K562 (cell line): Measurements from ENCODE around the gene CYP24A1. TPM values are rescaled to one million over a fixed set of nuclear protein-coding genes. Genes with fewer than 3 reads are reported as not detected.

Source experiments
- ATAC-seq: fragments of 200-7000 bp; cut with Tn5 transposase; 3 replicates; pipeline ENCODE4 v1.9.1; 2020; ENCODE audit warnings: moderate library complexity
- BruUV-seq: library from RNA; stranded (reverse); fragments of 400-500 nt; replicated peaks from 2 replicates; lab custom pipeline; 2021; lab: Mats Ljungman, UMichigan
- CTCF ChIA-PET: fragments of 300-600 bp; formaldehyde crosslinking; extraction: SDS; loops from one replicate; lab custom pipeline; 2021; ENCODE audit warnings: low intra/inter-chr PET ratio; lab: Yijun Ruan, JAX
- POLR2A ChIA-PET: fragments of 300-600, 350-650 bp; sonication (Branson Sonifier 250); formaldehyde crosslinking; extraction: SDS; loops from one replicate; lab custom pipeline; 2021; ENCODE audit warnings: antibody characterized with exemption, inconsistent platforms; lab: Yijun Ruan, JAX
- DNase-seq, 4 experiments: peaks; one replicate each; pipeline versions ENCODE4 v3.0.0 to v3.0.0-alpha.2; 2011 to 2018; ENCODE audit warnings: low spot score in 3 of 4, mixed read lengths in 3 of 4; ENCODE audit errors: extremely low read depth in 1 of 4
- FAIRE-seq: peaks from 2 replicates; lab custom pipeline; 2011; peaks lifted over from hg19 to GRCh38; lab: Jason Lieb, UNC
- H2AFZ ChIP-seq: 2 replicates; pipeline ENCODE4 v1.6.0; 2011; ENCODE audit warnings: low read depth, low read length, control low read depth, inconsistent platforms
- H3K27ac ChIP-seq: fragments of 200-600 bp; 3 replicates; pipeline ENCODE4 v1.8.0; 2011; ENCODE audit warnings: low read depth, mild to moderate bottlenecking, control low read depth, inconsistent platforms, low read length, moderate library complexity, mixed read lengths; ENCODE audit errors: extremely low read depth
- H3K27me3 ChIP-seq, 2 experiments: fragments of 300-600 bp in 1 of 2; 2 replicates in 1 of 2; 3 replicates in 1 of 2; pipeline versions ENCODE4 v1.6.0 to v1.8.0; 2011; ENCODE audit warnings: inconsistent platforms in 2 of 2, low read length in 2 of 2, mild to moderate bottlenecking in 1 of 2, mixed read lengths in 1 of 2, moderate library complexity in 1 of 2; ENCODE audit not compliant: control insufficient read depth in 2 of 2, insufficient read depth in 2 of 2
- H3K36me3 ChIP-seq: fragments of 300-600 bp; 3 replicates; pipeline ENCODE4 v1.8.0; 2011; ENCODE audit warnings: mild to moderate bottlenecking, low read length, inconsistent platforms; ENCODE audit not compliant: control insufficient read depth, insufficient read depth
- H3K4me1 ChIP-seq, 2 experiments: fragments of 200-600 bp in 1 of 2; replicated peaks in 1 of 2; 2 replicates in 1 of 2; 3 replicates in 1 of 2; pipeline versions ENCODE4 v1.5.1 to v1.8.0; 2011; ENCODE audit warnings: inconsistent platforms in 2 of 2, low read length in 2 of 2, mild to moderate bottlenecking in 1 of 2, mixed read lengths in 1 of 2, moderate library complexity in 1 of 2; ENCODE audit not compliant: control insufficient read depth in 2 of 2, insufficient read depth in 2 of 2
- H3K4me2 ChIP-seq: 2 replicates; pipeline ENCODE4 v1.6.1; 2011; ENCODE audit warnings: low read length, control low read depth, inconsistent platforms, mixed read lengths; ENCODE audit not compliant: insufficient read depth
- H3K4me3 ChIP-seq: fragments of 200-600 bp; sonication (generic), shearing (Covaris generic); 2 replicates; pipeline ENCODE4 v1.5.1; 2016; ENCODE audit warnings: control low read depth, inconsistent platforms
- H3K79me2 ChIP-seq: fragments of 200-600 bp; 3 replicates; pipeline ENCODE4 v1.8.0; 2011; ENCODE audit warnings: low read length, inconsistent platforms; ENCODE audit not compliant: control insufficient read depth, insufficient read depth
- H3K9ac ChIP-seq, 2 experiments: 2 replicates each; pipeline versions ENCODE4 v1.6.0 to v1.6.1; 2011; ENCODE audit warnings: low read depth in 2 of 2, low read length in 2 of 2, control low read depth in 1 of 2, inconsistent platforms in 1 of 2, mild to moderate bottlenecking in 1 of 2, mixed read lengths in 1 of 2; ENCODE audit not compliant: insufficient read depth in 1 of 2
- H3K9me1 ChIP-seq: one replicate; pipeline ENCODE4 v1.6.0; 2011; ENCODE audit warnings: inconsistent platforms, mild to moderate bottlenecking, low read length, moderate library complexity; ENCODE audit not compliant: control insufficient read depth, insufficient read depth
- H3K9me3 ChIP-seq: replicated peaks from 2 replicates; pipeline ENCODE4 v1.5.1; 2011; ENCODE audit warnings: low read depth, low read length, inconsistent platforms; ENCODE audit not compliant: control insufficient read depth, insufficient read depth
- H4K20me1 ChIP-seq: replicated peaks from 2 replicates; pipeline ENCODE4 v1.6.1; 2011; ENCODE audit warnings: low read length, inconsistent platforms, mixed read lengths; ENCODE audit not compliant: control insufficient read depth, insufficient read depth
- CBX1 ChIP-seq: sonication (generic); IDR thresholded peaks from 2 replicates; pipeline ENCODE4 v1.6.1; 2016; ENCODE audit warnings: antibody characterized with exemption, low read depth, mild to moderate bottlenecking
- CHD7 ChIP-seq: fragments of 200-600 bp; sonication (generic); IDR thresholded peaks from one replicate; pipeline ENCODE4 v1.6.1; 2012; ENCODE audit warnings: mild to moderate bottlenecking, low read depth, low read length, inconsistent platforms
- DACH1 ChIP-seq: fragments of 450-650 bp; IDR thresholded peaks from 2 replicates; pipeline ENCODE4 v1.6.1; 2018; ENCODE audit not compliant: partially characterized antibody
- FOXJ3 ChIP-seq: sonication (generic); formaldehyde crosslinking; IDR thresholded peaks from 2 replicates; pipeline ENCODE4 v1.4.0; 2020; ENCODE audit warnings: mild to moderate bottlenecking, missing genetic modification reagents
- KAT2B ChIP-seq: IDR thresholded peaks from one replicate; pipeline ENCODE4 v1.6.1; 2012; ENCODE audit warnings: low read depth, mild to moderate bottlenecking, control low read depth, inconsistent platforms, low read length, moderate library complexity
- SNAPC5 ChIP-seq: fragments of 250-450 bp; sonication (Bioruptor Pico); IDR thresholded peaks from 2 replicates; pipeline ENCODE4 v1.8.0; 2021; ENCODE audit warnings: moderate library complexity, mild to moderate bottlenecking, inconsistent platforms
- SREBF1 ChIP-seq: fragments of 150-350 bp; IDR thresholded peaks from 2 replicates; pipeline ENCODE4 v1.6.1; 2014; ENCODE audit warnings: antibody characterized with exemption, low read depth, low read length, borderline replicate concordance
- TAL1 ChIP-seq: fragments of 450-650 bp; IDR thresholded peaks from 2 replicates; pipeline ENCODE4 v1.6.1; 2016; ENCODE audit warnings: mild to moderate bottlenecking
- ZFP91 ChIP-seq: sonication (generic); formaldehyde crosslinking; IDR thresholded peaks from 2 replicates; pipeline ENCODE4 v1.8.0; 2022; ENCODE audit warnings: mild to moderate bottlenecking, missing genetic modification reagents
- WGBS: fragments of 100-300 bp; shearing (Covaris generic); methylation state at CpG from one replicate; pipeline ENCODE4 v1.1.6; 2016; ENCODE audit warnings: low coverage, mixed read lengths; ENCODE audit not compliant: insufficient coverage; ENCODE audit errors: missing lambda C conversion rate; 5-methylcytosine and 5-hydroxymethylcytosine counted together
- in situ Hi-C: fragments of 300-500 bp; cut with MboI; formaldehyde crosslinking; loops from 4 replicates; pipeline ENCODE4 v1.15.0; 2018; ENCODE audit warnings: inconsistent platforms, mixed read lengths
- intact Hi-C: fragments of 100-400 bp; cut with micrococcal nuclease; formaldehyde crosslinking; loops from 2 replicates; pipeline ENCODE4 v1.14.2; 2022
- polyA plus RNA-seq, 8 experiments: library from polyadenylated mRNA; depleted of rRNA in 4 of 8; stranded (reverse) in 5 of 8; unstranded in 3 of 8; fragments of >200 nt; fragmentation: Nextera tagmentation in 2 of 8; fragmentation: Illumina TruSeq in 1 of 8; extraction: Ambion mirVana in 2 of 8; extraction: Trizol in 1 of 8; gene quantifications; 2 replicates each; pipeline versions ENCODE4 v1.2.1 to v1.2.3, GENCODE V29; 2011 to 2014; ENCODE audit warnings: inconsistent platforms in 1 of 8, missing spikeins in 1 of 8
- total RNA-seq, 7 experiments: library from RNA; depleted of rRNA in 6 of 7; stranded (reverse); fragments of >200 nt in 6 of 7; fragmentation: Illumina TruSeq in 2 of 7; extraction: Trizol in 2 of 7; gene quantifications; 2 replicates each; pipeline versions ENCODE4 v1.2.1 to v1.2.3, GENCODE V29; 2011 to 2021; ENCODE audit warnings: low replicate concordance in 1 of 7

CYP24A1 gene
- total and polyA plus RNA-seq, 9 of the 15 experiments (the other 6 are each of a cell fraction or from before 2014, with no cell fraction given): 0.04 TPM; not detected in 8

GRCh38 chr20:54105653-54106052 is 68.1 kb downstream of the CYP24A1 start:
- FAIRE-seq (no peak), DNase-seq (no peak), ATAC-seq (no peak)
- no TSS peak for BruUV-seq
- Histone ChIP-seq H3K4me3 (no peak overlapping the region), H3K9me3 (no peaks in the 10 kb centered on the region), H4K20me1 (no peaks in the 10 kb centered on the region), H3K36me3 (no peaks in the 10 kb centered on the region), H2AFZ (no peak overlapping the region), H3K4me2 (no peak overlapping the region), H3K9me1 (no peaks in the 10 kb centered on the region), H3K27ac (no peak overlapping the region), H3K4me1 (no peaks in the 10 kb centered on the region; a peak in 1 of 5 replicates), H3K27me3 (no peaks in the 10 kb centered on the region), H3K79me2 (no peaks in the 10 kb centered on the region), H3K9ac (no peak overlapping the region)
- in situ Hi-C loops (no loop called here), intact Hi-C loops (no loop called here)
- ChIA-PET POLR2A (interaction anchor here (1.2 kb wide), 1 partner anchor 10 kb away, joined by 4 read pairs; no protein-coding TSS in a partner anchor), CTCF (no interaction called here)
- WGBS: 1% methylated on average over 4 of the region's 4 CpGs
- TF ChIP-seq SNAPC5 (CRISPR knock-in tag) (no peak), FOXJ3 (no peak), DACH1 (no peak), TAL1 (no peak), SREBF1 (no peak), KAT2B (no peak), CHD7 (no peak), ZFP91 (CRISPR knock-in tag) (no peak), CBX1 (no peak)
